ENCODE measurements around the gene KCNG3.

GRCh38 chr2:42448163-42448562 is 45.6 kb downstream of the KCNG3 start:
- TF ChIP-seq POLR2A (IDR thresholded peaks at IDR 0.05) (no peak), EP300 (IDR thresholded peaks at IDR 0.05) (no peak)
